ENCODE measurements around the gene ERICH4. TPM values are rescaled to one million over a fixed set of nuclear protein-coding genes. Genes with fewer than 3 reads are reported as not detected.

ERICH4 gene, protein sequence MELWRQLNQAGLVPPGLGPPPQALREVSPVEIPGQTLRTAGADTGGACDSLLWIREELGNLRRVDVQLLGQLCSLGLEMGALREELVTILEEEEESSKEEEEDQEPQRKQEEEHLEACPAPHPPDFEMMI
- not detected for total RNA-seq
- long read RNA-seq, result 0 reads

DNA sequence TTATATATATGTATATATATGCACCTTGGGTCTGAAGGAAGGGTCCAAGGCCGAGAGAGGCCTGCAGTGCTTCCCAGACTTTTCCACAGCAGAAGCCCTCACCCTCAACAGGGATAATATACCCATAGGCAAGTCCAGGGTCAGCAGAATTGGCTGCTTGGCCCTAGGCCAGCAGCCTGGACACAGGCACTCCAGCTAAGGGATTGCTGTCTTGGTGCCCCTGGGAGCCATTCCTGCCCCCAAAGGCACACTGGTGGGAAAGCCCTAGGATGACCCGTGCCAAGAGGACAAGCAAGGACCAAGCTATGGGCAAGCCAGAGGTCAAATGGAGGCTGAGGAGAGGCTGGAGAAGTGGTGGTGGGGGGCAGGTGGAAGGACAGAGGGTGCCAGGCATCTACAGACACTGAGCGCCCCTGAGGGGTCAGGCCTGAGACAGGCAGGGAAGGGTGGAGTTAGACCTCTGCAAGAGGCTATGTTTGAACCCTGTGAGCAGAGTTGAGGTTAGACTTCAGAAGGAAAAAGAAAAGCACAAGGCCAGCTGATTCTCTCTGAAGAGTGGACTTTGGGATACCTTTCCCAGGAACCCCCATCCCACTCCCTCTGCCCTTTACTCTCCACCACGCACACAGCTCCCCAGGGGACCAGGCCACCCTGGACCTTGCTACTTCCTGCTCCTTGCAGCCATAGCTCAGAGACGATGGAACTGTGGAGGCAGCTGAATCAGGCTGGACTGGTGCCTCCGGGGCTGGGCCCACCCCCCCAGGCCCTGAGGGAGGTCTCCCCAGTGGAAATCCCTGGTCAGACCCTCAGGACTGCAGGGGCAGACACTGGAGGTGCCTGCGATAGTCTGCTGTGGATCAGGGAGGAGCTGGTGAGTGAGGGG, at the start of gene ERICH4:
TSS of gene ERICH4 (plus strand) at position 684 of the 883 bp plus-strand sequence. CDS start at position 698, 14 bp downstream.
- TF ChIP-seq, protein P1, sequence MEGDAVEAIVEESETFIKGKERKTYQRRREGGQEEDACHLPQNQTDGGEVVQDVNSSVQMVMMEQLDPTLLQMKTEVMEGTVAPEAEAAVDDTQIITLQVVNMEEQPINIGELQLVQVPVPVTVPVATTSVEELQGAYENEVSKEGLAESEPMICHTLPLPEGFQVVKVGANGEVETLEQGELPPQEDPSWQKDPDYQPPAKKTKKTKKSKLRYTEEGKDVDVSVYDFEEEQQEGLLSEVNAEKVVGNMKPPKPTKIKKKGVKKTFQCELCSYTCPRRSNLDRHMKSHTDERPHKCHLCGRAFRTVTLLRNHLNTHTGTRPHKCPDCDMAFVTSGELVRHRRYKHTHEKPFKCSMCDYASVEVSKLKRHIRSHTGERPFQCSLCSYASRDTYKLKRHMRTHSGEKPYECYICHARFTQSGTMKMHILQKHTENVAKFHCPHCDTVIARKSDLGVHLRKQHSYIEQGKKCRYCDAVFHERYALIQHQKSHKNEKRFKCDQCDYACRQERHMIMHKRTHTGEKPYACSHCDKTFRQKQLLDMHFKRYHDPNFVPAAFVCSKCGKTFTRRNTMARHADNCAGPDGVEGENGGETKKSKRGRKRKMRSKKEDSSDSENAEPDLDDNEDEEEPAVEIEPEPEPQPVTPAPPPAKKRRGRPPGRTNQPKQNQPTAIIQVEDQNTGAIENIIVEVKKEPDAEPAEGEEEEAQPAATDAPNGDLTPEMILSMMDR (IDR thresholded peaks at IDR 0.05), result no peak
- no peak for TF ChIP-seq POLR2A (IDR thresholded peaks at IDR 0.05)
- peak in 2 of 3 donors; percentile 39 to 42 for DNase-seq
- Histone ChIP-seq H3K9me3 (no peaks in the 10 kb centered on the region), H3K36me3 (no peaks in the 10 kb centered on the region), H3K4me3 (no peak within 1 kb of the TSS), H3K27me3 (no peaks in the 10 kb centered on the region), H3K4me1 (peaks cover 0 to 8% (median 3%) of the 10 kb centered on the region in 4 donors), H3K27ac (no peak within 1 kb of the TSS)
- intact Hi-C loops (cut with DNase I), result no loop called here
- no peak for ATAC-seq
- WGBS (ENCODE audit: insufficient coverage, low coverage, low lambda C conversion rate, missing lambda C conversion rate), result 55% methylated on average over 6 of the region's 7 CpGs

DNA sequence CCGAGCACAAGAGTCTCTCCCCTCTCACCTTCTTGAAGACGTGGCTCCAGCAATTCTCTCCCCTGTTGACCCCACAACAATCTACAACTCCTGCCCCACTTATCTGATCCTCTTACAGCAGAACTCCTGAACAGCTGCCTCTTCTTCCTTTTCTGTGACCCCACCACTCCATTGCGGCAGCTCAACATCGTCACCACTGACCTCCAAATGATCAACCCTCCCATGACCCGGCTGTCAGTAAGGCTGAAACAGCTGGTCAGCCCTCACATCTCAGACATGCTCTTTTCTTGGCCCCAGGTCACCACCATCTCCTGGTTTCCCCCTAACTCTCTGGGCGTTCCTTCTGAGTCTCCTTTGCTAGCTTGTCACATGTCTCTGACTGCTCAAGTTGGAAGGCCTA, 47.6 kb upstream of the ERICH4 start:
- WGBS (ENCODE audit: insufficient coverage, low coverage, low lambda C conversion rate, missing lambda C conversion rate), result 66% methylated on average over 5 of the region's 6 CpGs
- no peaks in the 10 kb centered on the region for H3K9me3 ChIP-seq
- peaks cover 0 to 15% (median under 1%) of the 10 kb centered on the region in 4 donors for H3K36me3 ChIP-seq
- intact Hi-C loops (cut with DNase I), result no loop called here
- peaks cover 0 to 21% (median 4%) of the 10 kb centered on the region in 4 donors for H3K4me1 ChIP-seq
- H3K27me3 ChIP-seq, result no peaks in the 10 kb centered on the region
- ATAC-seq, result no peak
- TF ChIP-seq, protein P1 (IDR thresholded peaks at IDR 0.05), result no peak
- TF ChIP-seq POLR2A (IDR thresholded peaks at IDR 0.05), result no peak
- H3K4me3 ChIP-seq, result no peak overlapping the region
- no peak overlapping the region for H3K27ac ChIP-seq
- no peak for DNase-seq

DNA sequence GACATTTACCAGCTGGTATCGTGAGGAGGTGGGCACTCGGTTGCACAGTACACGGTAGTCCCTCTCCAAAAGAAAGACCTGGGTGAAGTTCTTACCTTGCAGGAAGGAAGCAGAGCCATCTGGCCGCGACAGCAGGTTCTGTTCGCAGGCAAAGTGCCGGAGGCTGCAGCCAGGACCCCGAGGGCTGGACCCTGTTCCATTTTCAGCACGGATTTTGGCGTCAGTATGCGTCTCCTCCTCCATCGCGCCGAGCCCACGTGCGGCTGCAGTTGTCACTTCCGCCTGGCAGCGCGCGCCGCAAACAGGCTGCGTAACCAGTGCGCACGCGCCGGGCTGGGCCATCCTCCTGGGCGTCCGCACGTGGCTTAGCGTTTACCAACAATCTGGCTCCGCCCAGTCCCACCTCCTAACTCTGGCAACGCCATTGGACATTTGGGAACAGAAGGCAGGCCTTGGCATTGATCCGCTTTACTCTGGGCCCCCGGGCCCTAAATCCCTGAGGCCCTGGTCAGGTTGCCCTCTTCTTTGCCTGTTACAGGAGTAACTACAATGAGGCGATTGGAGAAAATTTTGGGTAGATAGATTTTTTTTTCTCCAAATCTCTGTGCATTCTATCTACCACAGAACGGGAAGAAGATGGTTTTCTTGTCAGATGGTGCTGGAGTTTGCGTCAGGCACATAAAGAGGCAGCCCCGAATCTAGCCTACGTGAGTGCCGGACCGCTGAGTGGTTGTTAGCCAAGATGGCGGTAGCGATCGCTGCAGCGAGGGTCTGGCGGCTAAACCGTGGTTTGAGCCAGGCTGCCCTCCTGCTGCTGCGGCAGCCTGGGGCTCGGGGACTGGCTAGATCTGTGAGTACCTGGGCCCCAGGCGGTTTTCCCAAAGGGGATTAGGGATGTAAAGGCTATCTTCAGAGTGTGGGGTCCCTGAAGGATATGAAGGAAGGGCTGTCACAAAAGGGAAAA, 45.6 kb upstream of the ERICH4 start, which contains the start of the genes BCKDHA and EXOSC5:
TSS of gene BCKDHA (plus strand) at position 733 of the 964 bp plus-strand sequence. CDS start at position 743, 10 bp downstream.
TSS of gene EXOSC5 (minus strand) at position 274 of the 964 bp plus-strand sequence. CDS start at position 243, 31 bp downstream.
- no peaks in the 10 kb centered on the region for H3K9me3 ChIP-seq
- WGBS (ENCODE audit: insufficient coverage, low coverage, low lambda C conversion rate, missing lambda C conversion rate), result 0% methylated on average over 29 of the region's 50 CpGs
- H3K36me3 ChIP-seq, result no peaks in the 10 kb centered on the region
- TF ChIP-seq, protein P1 (IDR thresholded peaks at IDR 0.05), result no peak
- no peak for TF ChIP-seq POLR2A (IDR thresholded peaks at IDR 0.05)
- H3K4me1 ChIP-seq, result peaks cover 0 to 21% (median 4%) of the 10 kb centered on the region in 4 donors
- ATAC-seq, result peak; percentile 96 to 98 (median 97)
- DNase-seq, result peak; percentile 98 to 100 (median 99)
- intact Hi-C loops (cut with DNase I), result no loop called here
- peak within 1 kb of the TSS; percentile 95 to 96 (median 95) for H3K4me3 ChIP-seq
- H3K27ac ChIP-seq, result peak within 1 kb of the TSS; percentile 94 to 97 (median 97)
- no peaks in the 10 kb centered on the region for H3K27me3 ChIP-seq

DNA sequence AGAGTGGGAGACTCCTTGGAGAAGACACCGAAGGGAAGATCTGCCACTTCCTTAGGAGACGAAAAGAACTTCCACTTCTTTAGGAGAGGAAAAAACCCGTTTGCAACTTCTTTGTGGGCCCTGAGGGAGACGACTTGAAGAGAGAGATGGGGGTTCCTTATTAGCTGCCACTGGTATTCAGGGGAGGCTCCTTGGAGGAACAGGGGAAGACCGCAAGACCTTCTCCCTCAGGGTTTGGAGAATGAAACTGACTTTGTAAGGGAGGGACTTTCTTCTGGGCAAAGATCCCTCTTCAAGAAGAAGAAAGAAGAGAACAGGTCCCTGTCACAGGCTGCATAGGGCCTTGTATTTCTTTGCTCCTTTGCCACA, 44.9 kb upstream of the ERICH4 start:
- no peaks in the 10 kb centered on the region for H3K27me3 ChIP-seq
- WGBS (ENCODE audit: insufficient coverage, low coverage, low lambda C conversion rate, missing lambda C conversion rate), result 0% methylated on average over 5 of the region's 5 CpGs
- no peak for DNase-seq
- intact Hi-C loops (cut with DNase I), result no loop called here
- no peak for TF ChIP-seq POLR2A (IDR thresholded peaks at IDR 0.05)
- TF ChIP-seq, protein P1 (IDR thresholded peaks at IDR 0.05), result no peak
- H3K27ac ChIP-seq, result peak overlapping the region; percentile 94 to 97 (median 97)
- ATAC-seq, result no peak
- peak overlapping the region; percentile 95 to 96 (median 95) for H3K4me3 ChIP-seq
- no peaks in the 10 kb centered on the region for H3K9me3 ChIP-seq
- no peaks in the 10 kb centered on the region for H3K36me3 ChIP-seq
- peaks cover 0 to 23% (median 4%) of the 10 kb centered on the region in 4 donors for H3K4me1 ChIP-seq
